ELF-1 (cell line): Measurements from ENCODE around the gene CTDSPL2.
"Not testable (repeated sequence)": the region's sequence is repeated elsewhere in the genome, so short reads cannot be mapped to it uniquely, and the experiment has no call there.

ENCODE experiments used
- DNase-seq: peaks from one replicate; pipeline ENCODE4 v3.0.0-alpha.2; 2016; ENCODE audit warnings: low read depth, low spot score

Gene CTDSPL2

GRCh38 chr15:44541282-44541958 lies 114.0 kb downstream of the CTDSPL2 start:
- no peak for DNase-seq

GRCh38 chr15:44542596-44542995 lies 115.2 kb downstream of the CTDSPL2 start:
- DNase-seq = no peak

GRCh38 chr15:44544745-44545144 lies 117.3 kb downstream of the CTDSPL2 start:
- DNase-seq = not testable (repeated sequence)

GRCh38 chr15:44545913-44546802 lies 118.7 kb downstream of the CTDSPL2 start:
- no peak for DNase-seq

- DNase-seq = not testable (repeated sequence)
Observed at GRCh38 chr15:44549152-44549551, 121.7 kb downstream of the CTDSPL2 start.

- no peak for DNase-seq
Observed at GRCh38 chr15:44550256-44550655, 122.8 kb downstream of the CTDSPL2 start.

GRCh38 chr15:44550734-44551133 lies 123.3 kb downstream of the CTDSPL2 start:
- DNase-seq = no peak

GRCh38 chr15:44554934-44555723 lies 127.7 kb downstream of the CTDSPL2 start:
- no peak for DNase-seq

- not testable (repeated sequence) for DNase-seq
Observed at GRCh38 chr15:44560926-44561325, 133.5 kb downstream of the CTDSPL2 start.

GRCh38 chr15:44565387-44566154 lies 138.1 kb downstream of the CTDSPL2 start:
- no peak for DNase-seq

- no peak for DNase-seq
Observed at GRCh38 chr15:44566155-44566540, 138.7 kb downstream of the CTDSPL2 start.

- no peak for DNase-seq
Observed at GRCh38 chr15:44568338-44568737, 140.9 kb downstream of the CTDSPL2 start.

- DNase-seq = no peak
Observed at GRCh38 chr15:44569316-44569715, 141.9 kb downstream of the CTDSPL2 start.

GRCh38 chr15:44570361-44570760 lies 142.9 kb downstream of the CTDSPL2 start:
- DNase-seq = no peak

GRCh38 chr15:44573386-44573785 lies 146.0 kb downstream of the CTDSPL2 start:
- DNase-seq = no peak

- no peak for DNase-seq
Observed at GRCh38 chr15:44574734-44575133, 147.3 kb downstream of the CTDSPL2 start.
